ENCODE measurements around the gene ZNF672.

Gene ZNF672

GRCh38 chr1:248844526-248844925 lies 6.5 kb downstream of the ZNF672 start:
- TF ChIP-seq CTCF (IDR thresholded peaks at IDR 0.05; ENCODE audit: borderline replicate concordance, insufficient read depth, low read depth, low read length) = no peak
- no peak overlapping the region for H3K4me3 ChIP-seq (ENCODE audit: low read depth, low read length)

- TF ChIP-seq CTCF (IDR thresholded peaks at IDR 0.05; ENCODE audit: borderline replicate concordance, insufficient read depth, low read depth, low read length) = no peak
- no peak overlapping the region for H3K4me3 ChIP-seq (ENCODE audit: low read depth, low read length)
Observed at GRCh38 chr1:248847181-248847955, 9.3 kb downstream of the ZNF672 start.

- no peak overlapping the region for H3K4me3 ChIP-seq (ENCODE audit: low read depth, low read length)
- no peak for TF ChIP-seq CTCF (IDR thresholded peaks at IDR 0.05; ENCODE audit: borderline replicate concordance, insufficient read depth, low read depth, low read length)
Observed at GRCh38 chr1:248847956-248848561, 10.0 kb downstream of the ZNF672 start.

GRCh38 chr1:248848602-248849001 lies 10.6 kb downstream of the ZNF672 start:
- TF ChIP-seq CTCF (IDR thresholded peaks at IDR 0.05; ENCODE audit: borderline replicate concordance, insufficient read depth, low read depth, low read length) = no peak
- no peak overlapping the region for H3K4me3 ChIP-seq (ENCODE audit: low read depth, low read length)

- no peak for TF ChIP-seq CTCF (IDR thresholded peaks at IDR 0.05; ENCODE audit: borderline replicate concordance, insufficient read depth, low read depth, low read length)
- no peak overlapping the region for H3K4me3 ChIP-seq (ENCODE audit: low read depth, low read length)
Observed at GRCh38 chr1:248849152-248849551, 11.1 kb downstream of the ZNF672 start.

GRCh38 chr1:248849637-248850036 lies 11.6 kb downstream of the ZNF672 start:
- no peak for TF ChIP-seq CTCF (IDR thresholded peaks at IDR 0.05; ENCODE audit: borderline replicate concordance, insufficient read depth, low read depth, low read length)
- no peak overlapping the region for H3K4me3 ChIP-seq (ENCODE audit: low read depth, low read length)

DNA sequence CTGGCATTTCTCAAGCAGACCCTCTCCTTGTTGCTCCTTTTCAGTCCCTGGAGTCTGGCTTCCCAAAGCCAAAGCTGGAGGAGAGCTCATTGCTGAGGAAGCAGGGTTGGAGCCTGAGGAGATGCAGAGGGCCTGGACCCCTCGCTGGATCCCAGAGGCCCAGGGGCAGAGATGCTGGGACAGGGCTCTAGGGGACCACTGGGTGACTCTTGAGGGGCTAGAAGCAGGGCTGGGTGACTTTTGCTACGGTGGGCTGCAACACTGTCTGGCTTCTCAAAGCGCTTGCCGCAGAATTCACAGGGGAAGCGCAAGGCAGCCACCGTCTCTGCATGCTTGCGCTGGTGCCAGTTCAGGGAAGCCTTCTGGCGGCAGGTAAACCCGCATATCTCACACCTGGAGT lies 12.1 kb downstream of the ZNF672 start:
- no peak overlapping the region for H3K4me3 ChIP-seq (ENCODE audit: low read depth, low read length)
- no peak for TF ChIP-seq CTCF (IDR thresholded peaks at IDR 0.05; ENCODE audit: borderline replicate concordance, insufficient read depth, low read depth, low read length)

Data from GM12875 (cell line).